H1 (cell line): ENCODE measurements around the gene CARM1. TPM values are rescaled to one million over a fixed set of nuclear protein-coding genes. Genes with fewer than 3 reads are reported as not detected.

ENCODE experiments used
- CTCF ChIA-PET: fragments of 300-600 bp; sonication (Branson Sonifier 250); formaldehyde crosslinking; loops from one replicate; lab custom pipeline; 2021; ENCODE audit not compliant: partially characterized antibody; lab: Charles Lee
- POLR2A ChIA-PET: fragments of 300-600 bp; sonication (Branson Sonifier 250); formaldehyde crosslinking; loops from one replicate; lab custom pipeline; 2021; ENCODE audit warnings: inconsistent platforms; ENCODE audit not compliant: partially characterized antibody; lab: Charles Lee
- DNase-seq, 2 experiments: peaks; one replicate each; pipeline versions ENCODE4 v3.0.0 to v3.0.0-alpha.2; 2010 to 2022; ENCODE audit warnings: low spot score in 2 of 2, low read depth in 1 of 2, mixed read lengths in 1 of 2
- FAIRE-seq: peaks from 2 replicates; lab custom pipeline; 2011; peaks lifted over from hg19 to GRCh38; lab: Jason Lieb, UNC
- H2AFZ ChIP-seq: 2 replicates; pipeline ENCODE4 v1.8.1; 2012; ENCODE audit warnings: low read length, inconsistent platforms
- H2AK5ac ChIP-seq: 2 replicates; pipeline ENCODE4 v1.6.1; 2013; ENCODE audit warnings: low read depth, low read length
- H2BK120ac ChIP-seq: replicated peaks from 2 replicates; pipeline ENCODE3; 2013; ENCODE audit warnings: low read depth, low read length, inconsistent platforms
- H2BK12ac ChIP-seq: 2 replicates; pipeline ENCODE4 v1.6.1; 2013; ENCODE audit warnings: low read depth, low read length
- H2BK15ac ChIP-seq: 2 replicates; pipeline ENCODE4 v1.6.1; 2013; ENCODE audit warnings: low read length
- H2BK20ac ChIP-seq: 2 replicates; pipeline ENCODE4 v1.6.1; 2013; ENCODE audit warnings: low read length
- H2BK5ac ChIP-seq: 2 replicates; pipeline ENCODE4 v1.6.1; 2013; ENCODE audit warnings: low read depth, low read length
- H3K14ac ChIP-seq: 2 replicates; pipeline ENCODE4 v1.6.1; 2013; ENCODE audit warnings: inconsistent platforms; ENCODE audit not compliant: insufficient read length
- H3K18ac ChIP-seq: 2 replicates; pipeline ENCODE4 v1.6.1; 2013; ENCODE audit warnings: low read length; ENCODE audit errors: extremely low read depth
- H3K23ac ChIP-seq: 2 replicates; pipeline ENCODE4 v1.6.1; 2013; ENCODE audit warnings: inconsistent platforms; ENCODE audit not compliant: insufficient read length
- H3K23me2 ChIP-seq: 2 replicates; pipeline ENCODE4 v1.6.1; 2013; ENCODE audit warnings: low read depth, low read length
- H3K27ac ChIP-seq: 2 replicates; pipeline ENCODE4 v1.6.1; 2011; ENCODE audit warnings: low read depth, low read length, inconsistent platforms
- H3K27me3 ChIP-seq, 4 experiments: replicated peaks in 1 of 4; 1 replicate in 1 of 4; 2 replicates in 3 of 4; pipeline versions ENCODE4 v1.6.1 to v1.8.1; 2011 to 2013; ENCODE audit warnings: low read length in 3 of 4, mild to moderate bottlenecking in 3 of 4, inconsistent platforms in 2 of 4, mixed read lengths in 2 of 4, moderate library complexity in 1 of 4; ENCODE audit not compliant: control insufficient read depth in 3 of 4, insufficient read depth in 3 of 4; ENCODE audit errors: extremely low read depth in 1 of 4
- H3K36me3 ChIP-seq, 4 experiments: 2 replicates each; pipeline versions ENCODE4 v1.6.1 to v1.8.1; 2011 to 2013; ENCODE audit warnings: mild to moderate bottlenecking in 4 of 4, low read length in 3 of 4, moderate library complexity in 2 of 4, control low read depth in 1 of 4, inconsistent platforms in 1 of 4; ENCODE audit not compliant: insufficient read depth in 4 of 4, control insufficient read depth in 2 of 4
- H3K4ac ChIP-seq: replicated peaks from 2 replicates; pipeline ENCODE3; 2013; ENCODE audit warnings: low read length, low read depth, mixed read lengths, inconsistent platforms; ENCODE audit not compliant: insufficient read length
- H3K4me1 ChIP-seq, 4 experiments: replicated peaks in 1 of 4; 1 replicate in 1 of 4; 2 replicates in 3 of 4; pipeline versions ENCODE4 v1.6.1 to v1.8.1; 2011 to 2013; ENCODE audit warnings: low read length in 3 of 4, inconsistent platforms in 2 of 4, mixed read lengths in 1 of 4; ENCODE audit not compliant: insufficient read depth in 4 of 4, control insufficient read depth in 3 of 4
- H3K4me2 ChIP-seq, 2 experiments: 2 replicates each; pipeline versions ENCODE4 v1.6.1 to v1.8.1; 2011 to 2013; ENCODE audit warnings: low read depth in 2 of 2, low read length in 2 of 2, control low read depth in 1 of 2, inconsistent platforms in 1 of 2, mild to moderate bottlenecking in 1 of 2; ENCODE audit not compliant: insufficient read depth in 1 of 2
- H3K4me3 ChIP-seq, 4 experiments: fragments of 200-600, 300-600 bp in 1 of 4; sonication (generic), shearing (Covaris generic), sonication (Bioruptor Twin) in 1 of 4; 2 replicates each; pipeline versions ENCODE4 v1.5.1 to v1.8.1; 2011 to 2016; ENCODE audit warnings: low read length in 4 of 4, low read depth in 3 of 4, control low read depth in 2 of 4, inconsistent platforms in 2 of 4, mild to moderate bottlenecking in 2 of 4, mixed read lengths in 1 of 4, moderate library complexity in 1 of 4; ENCODE audit not compliant: insufficient read depth in 2 of 4; ENCODE audit errors: extremely low read depth in 1 of 4
- H3K56ac ChIP-seq: replicated peaks from 2 replicates; pipeline ENCODE3; 2013; ENCODE audit warnings: low read depth, mild to moderate bottlenecking, mixed read lengths, low read length, inconsistent platforms; ENCODE audit not compliant: insufficient read length
- H3K79me1 ChIP-seq: 2 replicates; pipeline ENCODE4 v1.6.1; 2013; ENCODE audit warnings: low read depth, low read length, control low read depth
- H3K79me2 ChIP-seq, 2 experiments: 2 replicates each; pipeline versions ENCODE4 v1.6.1 to v1.8.1; 2012 to 2013; ENCODE audit warnings: low read length in 2 of 2, mild to moderate bottlenecking in 2 of 2, inconsistent platforms in 1 of 2; ENCODE audit not compliant: insufficient read depth in 2 of 2, control insufficient read depth in 1 of 2
- H3K9ac ChIP-seq, 4 experiments: replicated peaks in 1 of 4; 1 replicate in 1 of 4; 2 replicates in 3 of 4; pipeline versions ENCODE4 v1.6.1 to v1.8.1; 2011 to 2013; ENCODE audit warnings: low read depth in 3 of 4, low read length in 3 of 4, control low read depth in 2 of 4, mild to moderate bottlenecking in 2 of 4, moderate library complexity in 2 of 4, inconsistent platforms in 1 of 4; ENCODE audit errors: extremely low read depth in 1 of 4
- H3K9me3 ChIP-seq, 2 experiments: 2 replicates each; pipeline versions ENCODE4 v1.6.1 to v1.8.1; 2012 to 2013; ENCODE audit warnings: mild to moderate bottlenecking in 2 of 2, moderate library complexity in 2 of 2, control low read depth in 1 of 2, inconsistent platforms in 1 of 2, low read depth in 1 of 2, low read length in 1 of 2, mixed read lengths in 1 of 2; ENCODE audit not compliant: insufficient read depth in 2 of 2
- H4K20me1 ChIP-seq, 2 experiments: replicated peaks in 1 of 2; 2 replicates each; pipeline versions ENCODE3 to v1.8.1; 2011 to 2013; ENCODE audit warnings: inconsistent platforms in 2 of 2, low read length in 2 of 2, mild to moderate bottlenecking in 1 of 2; ENCODE audit not compliant: insufficient read depth in 2 of 2, control insufficient read depth in 1 of 2
- H4K5ac ChIP-seq: 2 replicates; pipeline ENCODE4 v1.6.1; 2013; ENCODE audit warnings: low read length, low read depth, mixed read lengths, inconsistent platforms; ENCODE audit not compliant: insufficient read length
- H4K8ac ChIP-seq: 2 replicates; pipeline ENCODE4 v1.8.0; 2013; ENCODE audit warnings: mild to moderate bottlenecking, moderate library complexity, low read length, inconsistent platforms; ENCODE audit not compliant: insufficient read depth; ENCODE audit errors: extremely low read depth
- H4K91ac ChIP-seq: replicated peaks from 2 replicates; pipeline ENCODE3; 2013; ENCODE audit warnings: low read length, mixed read lengths, inconsistent platforms; ENCODE audit not compliant: insufficient read length
- CHD2 ChIP-seq: IDR thresholded peaks from 2 replicates; pipeline ENCODE4 v1.6.1; 2012; ENCODE audit warnings: low read length, improper control_type of control experiment
- EZH2 ChIP-seq: fragments of 200-600 bp; sonication (generic); IDR thresholded peaks from 2 replicates; pipeline ENCODE4 v1.7.1; 2012; ENCODE audit warnings: low read depth, mild to moderate bottlenecking, moderate library complexity, low read length, inconsistent platforms; ENCODE audit not compliant: severe bottlenecking
- GTF2F1 ChIP-seq: IDR thresholded peaks from 2 replicates; pipeline ENCODE4 v1.6.1; 2012; ENCODE audit warnings: low read depth, low read length, improper control_type of control experiment, borderline replicate concordance
- WGBS, 2 experiments: shearing (Covaris generic) in 1 of 2; methylation state at CpG; one replicate each; pipeline versions ENCODE4 v1.1.6 to v1.1.7; 2013 to 2015; ENCODE audit warnings: low lambda C conversion rate in 2 of 2, mixed read lengths in 2 of 2, inconsistent platforms in 1 of 2, low coverage in 1 of 2, missing lambda C conversion rate in 1 of 2; ENCODE audit not compliant: insufficient replicate concordance in 2 of 2, insufficient coverage in 1 of 2, insufficient read length in 1 of 2; ENCODE audit errors: extremely low coverage in 1 of 2, missing lambda C conversion rate in 1 of 2; 5-methylcytosine and 5-hydroxymethylcytosine counted together
- polyA plus RNA-seq, 7 experiments: library from polyadenylated mRNA; depleted of rRNA in 3 of 7; stranded (reverse) in 5 of 7; unstranded in 2 of 7; fragments of >200 nt in 5 of 7; fragments of 200-250 nt in 2 of 7; gene quantifications; 1 replicate in 5 of 7; 2 replicates in 1 of 7; 4 replicates in 1 of 7; pipeline versions ENCODE4 v1.2.1 to v1.2.3, GENCODE V29; 2011 to 2013; ENCODE audit warnings: missing spikeins in 2 of 7, mixed read lengths in 2 of 7
- total RNA-seq: library from RNA; stranded (reverse); fragmentation: NEBNext Ultra II Directional; extraction: Animal tissue kit (Norgen Biotek cat#: 25700); gene quantifications from 2 replicates; pipeline ENCODE4 v1.2.1, GENCODE V29; 2021
- TF ChIP-seq, protein P1 (sequence below): IDR thresholded peaks from 2 replicates; pipeline ENCODE4 v1.6.1; 2012; ENCODE audit warnings: inconsistent platforms

Gene CARM1
- total and polyA plus RNA-seq, 2 of the 8 experiments (the other 6 are each of a cell fraction or from before 2014, with no cell fraction given), result 134 to 164 TPM

DNA sequence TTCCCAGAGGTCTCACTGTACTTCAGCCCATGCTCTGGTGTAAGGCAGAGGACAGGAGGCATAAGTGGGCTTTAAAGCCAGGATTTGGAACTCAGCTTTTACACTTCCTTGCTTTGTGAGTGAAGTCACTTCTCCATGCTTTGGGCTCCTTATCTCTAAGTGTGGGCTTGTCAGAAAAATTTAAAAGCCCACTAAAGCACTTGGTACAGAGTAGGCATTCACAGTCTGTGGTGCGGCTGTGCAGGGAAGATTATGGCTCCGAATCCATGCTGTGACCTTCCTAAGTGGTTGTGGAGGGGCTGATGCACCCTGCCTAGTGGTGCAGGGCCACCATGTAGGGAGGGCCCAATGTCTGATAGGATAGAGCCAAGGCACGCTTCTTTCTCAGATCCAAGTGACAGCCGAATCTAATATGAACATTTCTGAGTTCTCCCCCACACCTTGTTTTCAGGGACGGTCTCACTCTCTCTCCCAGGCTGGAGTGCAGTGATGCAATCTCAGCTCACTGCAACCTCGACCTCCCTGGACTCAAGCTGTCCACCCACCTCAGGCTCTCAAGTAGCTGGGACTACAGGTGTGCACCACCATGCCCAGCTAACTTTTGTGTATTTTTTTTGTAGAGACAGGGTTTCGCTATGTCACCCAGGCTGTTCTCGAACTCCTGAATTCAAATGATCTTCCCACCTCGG, 64.2 kb downstream of the CARM1 start:
- Histone ChIP-seq H3K18ac (no peak overlapping the region), H3K27me3 (no peaks in the 10 kb centered on the region), H3K4me2 (no peak overlapping the region), H3K56ac (no peak overlapping the region), H3K27ac (no peak overlapping the region), H3K36me3 (peaks cover 0 to 1% (median 0%) of the 10 kb centered on the region in 4 experiments; a peak in 2 of 8 replicates), H3K23me2 (no peaks in the 10 kb centered on the region), H3K79me1 (no peaks in the 10 kb centered on the region), H3K9ac (no peak overlapping the region), H2BK5ac (no peak overlapping the region), H3K4ac (no peak overlapping the region), H2BK12ac (no peak overlapping the region), H4K8ac (no peak overlapping the region; the same call in 1 of the 2 replicates), H3K4me3 (no peak overlapping the region), H4K91ac (no peak overlapping the region), H3K9me3 (no peaks in the 10 kb centered on the region), H2BK20ac (no peak overlapping the region), H4K20me1 (no peaks in the 10 kb centered on the region), H3K79me2 (peaks cover 0 to 3% of the 10 kb centered on the region in 2 experiments; a peak in 2 of 4 replicates), H3K4me1 (no peaks in the 10 kb centered on the region; a peak in 1 of 7 replicates), H3K14ac (no peak overlapping the region), H3K23ac (no peak overlapping the region), H4K5ac (no peak overlapping the region), H2AFZ (no peak overlapping the region), H2AK5ac (no peak overlapping the region), H2BK120ac (no peak overlapping the region), H2BK15ac (no peak overlapping the region)
- ChIA-PET CTCF (interaction anchor here (0.9 to 9.7 kb wide), 13 partner anchors 8 to 190 kb away, joined by 3 to 110 read pairs (median 6); partner anchors contain the start of gene SMARCA4), POLR2A (interaction anchor here (0.5 to 1.1 kb wide), 2 partner anchors 312 to 471 kb away, joined by 3 read pairs; no protein-coding TSS in a partner anchor)
- DNase-seq, result no peak
- no peak for FAIRE-seq
- 84% methylated on average over 8 of the region's 9 CpGs; no CpG with 5 or more reads in 1 of the 2 experiments for whole genome bisulfite sequencing, 2 experiments
- TF ChIP-seq CHD2, result no peak
- no peak for TF ChIP-seq EZH2
- no peak for TF ChIP-seq GTF2F1
- TF ChIP-seq, protein P1, sequence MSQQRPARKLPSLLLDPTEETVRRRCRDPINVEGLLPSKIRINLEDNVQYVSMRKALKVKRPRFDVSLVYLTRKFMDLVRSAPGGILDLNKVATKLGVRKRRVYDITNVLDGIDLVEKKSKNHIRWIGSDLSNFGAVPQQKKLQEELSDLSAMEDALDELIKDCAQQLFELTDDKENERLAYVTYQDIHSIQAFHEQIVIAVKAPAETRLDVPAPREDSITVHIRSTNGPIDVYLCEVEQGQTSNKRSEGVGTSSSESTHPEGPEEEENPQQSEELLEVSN, result no peak
